ENCODE data around the gene LRRC36. TPM values are rescaled to one million over a fixed set of nuclear protein-coding genes. Genes with fewer than 3 reads are reported as not detected.
"Not testable (repeated sequence)": the region's sequence is repeated elsewhere in the genome, so short reads cannot be mapped to it uniquely, and the experiment has no call there.

Gene LRRC36
- total RNA-seq, 1 donor from 2014 or later: 24.1 TPM

DNA sequence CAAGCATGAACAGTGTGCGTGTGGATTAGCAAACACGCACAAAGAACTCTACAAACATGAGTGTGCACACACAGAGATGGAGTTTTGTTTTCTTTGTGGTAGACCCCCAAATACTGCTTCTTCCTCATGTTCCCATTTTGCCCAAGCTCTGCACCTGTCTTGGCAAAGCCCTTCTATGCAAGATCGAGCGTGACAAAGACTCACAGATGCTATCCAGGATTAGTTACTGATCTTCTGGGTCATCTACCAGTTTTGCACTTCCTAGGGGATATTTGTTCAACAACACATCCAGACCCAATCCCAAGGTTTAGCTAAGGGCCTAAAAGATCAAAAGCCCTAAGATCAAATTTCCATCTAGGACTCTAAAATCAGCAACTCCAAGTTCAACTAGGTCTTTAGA is 16.0 kb downstream of the LRRC36 start:
- DNase-seq (ENCODE audit: low spot score): no peak
- no peak overlapping the region for H3K27ac Mint-ChIP-seq (ENCODE audit: unreplicated experiment)
- no peaks in the 10 kb centered on the region for H3K9me3 Mint-ChIP-seq (ENCODE audit: unreplicated experiment)
- no peaks in the 10 kb centered on the region for H3K36me3 Mint-ChIP-seq (ENCODE audit: low read depth, unreplicated experiment)
- peaks cover 22% of the 10 kb centered on the region for H3K4me1 Mint-ChIP-seq (ENCODE audit: unreplicated experiment)
- H3K4me3 Mint-ChIP-seq (ENCODE audit: unreplicated experiment): no peak overlapping the region
- TF ChIP-seq, protein P1, sequence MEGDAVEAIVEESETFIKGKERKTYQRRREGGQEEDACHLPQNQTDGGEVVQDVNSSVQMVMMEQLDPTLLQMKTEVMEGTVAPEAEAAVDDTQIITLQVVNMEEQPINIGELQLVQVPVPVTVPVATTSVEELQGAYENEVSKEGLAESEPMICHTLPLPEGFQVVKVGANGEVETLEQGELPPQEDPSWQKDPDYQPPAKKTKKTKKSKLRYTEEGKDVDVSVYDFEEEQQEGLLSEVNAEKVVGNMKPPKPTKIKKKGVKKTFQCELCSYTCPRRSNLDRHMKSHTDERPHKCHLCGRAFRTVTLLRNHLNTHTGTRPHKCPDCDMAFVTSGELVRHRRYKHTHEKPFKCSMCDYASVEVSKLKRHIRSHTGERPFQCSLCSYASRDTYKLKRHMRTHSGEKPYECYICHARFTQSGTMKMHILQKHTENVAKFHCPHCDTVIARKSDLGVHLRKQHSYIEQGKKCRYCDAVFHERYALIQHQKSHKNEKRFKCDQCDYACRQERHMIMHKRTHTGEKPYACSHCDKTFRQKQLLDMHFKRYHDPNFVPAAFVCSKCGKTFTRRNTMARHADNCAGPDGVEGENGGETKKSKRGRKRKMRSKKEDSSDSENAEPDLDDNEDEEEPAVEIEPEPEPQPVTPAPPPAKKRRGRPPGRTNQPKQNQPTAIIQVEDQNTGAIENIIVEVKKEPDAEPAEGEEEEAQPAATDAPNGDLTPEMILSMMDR (IDR thresholded peaks at IDR 0.05; ENCODE audit: unreplicated experiment): no peak
- H3K27me3 Mint-ChIP-seq (ENCODE audit: unreplicated experiment): no peaks in the 10 kb centered on the region

DNA sequence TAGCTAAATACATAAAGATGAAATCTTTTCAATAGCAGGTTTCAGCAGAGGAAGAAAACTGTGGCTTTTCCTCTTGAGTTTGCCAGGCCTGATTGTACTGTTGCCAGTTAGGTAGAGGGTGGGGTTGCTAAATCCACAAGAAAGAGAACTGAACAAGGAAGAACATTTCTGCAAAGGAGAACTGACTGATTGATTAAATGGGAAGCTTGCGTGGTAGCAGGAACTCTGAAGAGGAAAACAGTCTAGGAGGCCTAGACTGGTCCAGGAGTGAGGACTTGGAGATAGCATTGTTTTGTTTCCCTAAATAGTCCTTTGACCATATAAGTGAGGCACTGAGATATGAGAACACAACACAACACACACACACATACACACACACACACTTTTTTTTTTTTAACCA is 18.8 kb downstream of the LRRC36 start:
- Mint-ChIP-seq H3K4me3 (ENCODE audit: unreplicated experiment) (no peak overlapping the region), H3K27me3 (ENCODE audit: unreplicated experiment) (no peaks in the 10 kb centered on the region), H3K36me3 (ENCODE audit: low read depth, unreplicated experiment) (no peaks in the 10 kb centered on the region), H3K9me3 (ENCODE audit: unreplicated experiment) (no peaks in the 10 kb centered on the region), H3K27ac (ENCODE audit: unreplicated experiment) (peak overlapping the region; percentile 91), H3K4me1 (ENCODE audit: unreplicated experiment) (peaks cover 35% of the 10 kb centered on the region)
- no peak for DNase-seq (ENCODE audit: low spot score)
- TF ChIP-seq, protein P1 (IDR thresholded peaks at IDR 0.05; ENCODE audit: unreplicated experiment): no peak

DNA sequence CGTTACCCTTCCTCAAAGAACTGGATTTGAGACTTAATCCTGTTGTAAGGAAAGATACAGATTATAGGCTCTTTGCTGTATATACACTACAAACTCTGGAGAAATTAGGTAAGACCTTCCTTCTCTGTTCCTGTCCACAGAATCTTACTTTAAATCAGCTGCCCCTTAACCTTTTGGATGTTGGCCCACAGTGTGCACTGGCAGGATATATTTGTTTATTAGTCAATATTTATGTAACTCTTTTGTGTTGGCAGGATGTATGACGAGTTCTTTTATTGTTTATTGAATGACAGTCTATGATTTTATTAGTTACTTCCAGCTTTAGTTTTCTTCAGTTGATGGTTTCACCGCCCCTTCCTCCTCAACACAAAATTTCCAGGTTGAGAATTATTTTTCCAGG is 19.7 kb downstream of the LRRC36 start:
- H3K27me3 Mint-ChIP-seq (ENCODE audit: unreplicated experiment): no peaks in the 10 kb centered on the region
- H3K27ac Mint-ChIP-seq (ENCODE audit: unreplicated experiment): peak overlapping the region; percentile 91
- TF ChIP-seq, protein P1 (IDR thresholded peaks at IDR 0.05; ENCODE audit: unreplicated experiment): no peak
- no peak overlapping the region for H3K4me3 Mint-ChIP-seq (ENCODE audit: unreplicated experiment)
- H3K9me3 Mint-ChIP-seq (ENCODE audit: unreplicated experiment): no peaks in the 10 kb centered on the region
- peaks cover 35% of the 10 kb centered on the region for H3K4me1 Mint-ChIP-seq (ENCODE audit: unreplicated experiment)
- no peaks in the 10 kb centered on the region for H3K36me3 Mint-ChIP-seq (ENCODE audit: low read depth, unreplicated experiment)
- no peak for DNase-seq (ENCODE audit: low spot score)

DNA sequence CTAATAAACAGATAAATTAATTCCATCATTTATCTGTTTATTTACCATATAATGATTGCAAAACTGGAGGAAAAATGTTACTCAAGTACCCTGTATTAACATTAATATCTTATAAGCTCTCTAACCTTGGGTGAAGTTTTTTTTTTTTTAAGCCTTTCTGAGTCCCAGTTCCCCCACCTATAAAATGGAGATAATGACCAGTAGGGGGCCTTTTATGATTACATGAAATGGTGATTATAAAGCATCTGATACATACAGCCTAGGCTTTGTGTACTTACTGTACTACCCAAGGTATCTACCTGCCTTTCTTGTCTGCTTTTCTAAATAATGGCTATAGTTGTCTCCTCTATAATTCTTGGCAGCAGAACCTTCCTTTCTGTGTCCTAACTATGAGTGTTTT is 22.6 kb downstream of the LRRC36 start:
- H3K27ac Mint-ChIP-seq (ENCODE audit: unreplicated experiment): no peak overlapping the region
- no peaks in the 10 kb centered on the region for H3K9me3 Mint-ChIP-seq (ENCODE audit: unreplicated experiment)
- TF ChIP-seq, protein P1 (IDR thresholded peaks at IDR 0.05; ENCODE audit: unreplicated experiment): peak; percentile 65
- H3K4me1 Mint-ChIP-seq (ENCODE audit: unreplicated experiment): peaks cover 35% of the 10 kb centered on the region
- H3K36me3 Mint-ChIP-seq (ENCODE audit: low read depth, unreplicated experiment): no peaks in the 10 kb centered on the region
- no peak overlapping the region for H3K4me3 Mint-ChIP-seq (ENCODE audit: unreplicated experiment)
- no peak for DNase-seq (ENCODE audit: low spot score)
- H3K27me3 Mint-ChIP-seq (ENCODE audit: unreplicated experiment): no peaks in the 10 kb centered on the region

DNA sequence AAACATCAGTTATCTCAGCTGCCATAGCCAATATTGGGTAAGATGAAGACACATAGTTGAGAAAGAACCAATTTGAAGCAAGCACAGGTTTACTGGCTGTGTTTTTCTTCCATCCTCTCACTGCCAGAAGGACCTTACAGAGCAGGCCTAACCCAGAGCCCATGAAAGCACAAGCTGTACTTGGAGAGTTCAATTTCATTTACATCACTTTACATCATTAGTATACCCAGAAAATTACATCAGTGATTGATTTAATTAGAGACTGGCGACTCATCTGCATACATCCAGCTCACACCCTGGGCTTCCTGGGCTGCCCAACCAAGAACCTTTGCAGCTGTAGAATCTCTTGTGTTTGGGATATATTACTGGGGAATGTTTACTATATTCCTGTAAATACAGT is 23.7 kb downstream of the LRRC36 start:
- TF ChIP-seq, protein P1 (IDR thresholded peaks at IDR 0.05; ENCODE audit: unreplicated experiment): no peak
- Mint-ChIP-seq H3K9me3 (ENCODE audit: unreplicated experiment) (no peaks in the 10 kb centered on the region), H3K4me1 (ENCODE audit: unreplicated experiment) (peaks cover 33% of the 10 kb centered on the region)

DNA sequence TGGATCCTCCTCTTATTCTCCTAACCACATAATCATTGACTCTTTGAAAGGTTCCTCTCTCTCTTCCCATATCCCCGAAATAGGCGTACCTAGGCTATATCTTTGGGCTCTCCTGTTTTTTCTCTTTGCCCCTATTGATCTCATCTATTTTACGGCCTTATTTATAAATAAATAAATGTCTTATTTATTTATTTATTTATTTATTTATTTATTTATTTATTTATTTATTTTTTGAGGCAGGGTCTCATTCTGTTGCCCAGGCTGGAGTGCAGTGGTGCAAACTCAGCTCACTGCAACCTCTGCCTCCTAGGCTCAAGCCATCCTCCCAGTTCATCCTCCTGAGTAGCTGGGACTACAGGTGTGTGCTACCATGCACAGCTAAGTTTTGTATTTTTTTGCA is 25.8 kb downstream of the LRRC36 start:
- not testable (repeated sequence) for H3K27ac Mint-ChIP-seq (ENCODE audit: unreplicated experiment); H3K4me3 Mint-ChIP-seq (ENCODE audit: unreplicated experiment); H3K27me3 Mint-ChIP-seq (ENCODE audit: unreplicated experiment); H3K36me3 Mint-ChIP-seq (ENCODE audit: low read depth, unreplicated experiment); DNase-seq (ENCODE audit: low spot score); H3K9me3 Mint-ChIP-seq (ENCODE audit: unreplicated experiment)
- peaks cover 32% of the 10 kb centered on the region for H3K4me1 Mint-ChIP-seq (ENCODE audit: unreplicated experiment)

More for the DNA sequence above, 23.7 kb downstream of the LRRC36 start:
- Mint-ChIP-seq H3K4me3 (ENCODE audit: unreplicated experiment) (no peak overlapping the region), H3K27me3 (ENCODE audit: unreplicated experiment) (no peaks in the 10 kb centered on the region), H3K27ac (ENCODE audit: unreplicated experiment) (no peak overlapping the region), H3K36me3 (ENCODE audit: low read depth, unreplicated experiment) (no peaks in the 10 kb centered on the region)
- no peak for DNase-seq (ENCODE audit: low spot score)
